Left ventricle myocardium inferior (tissue), 1 donor: ENCODE data around the gene PHLPP1. TPM values are rescaled to one million over a fixed set of nuclear protein-coding genes. Genes with fewer than 3 reads are reported as not detected.

Source experiments
- DNase-seq: peaks from one replicate; pipeline ENCODE4 v3.0.0-alpha.2; 2020
- H3K27ac ChIP-seq: fragments of 200-600 bp; replicated peaks from 2 replicates; pipeline ENCODE4 v1.8.0; 2021
- H3K27me3 ChIP-seq: fragments of 200-600 bp; 2 replicates; pipeline ENCODE4 v1.8.0; 2021; ENCODE audit warnings: low read depth
- H3K36me3 ChIP-seq: fragments of 200-600 bp; 2 replicates; pipeline ENCODE4 v1.8.0; 2021
- H3K4me1 ChIP-seq: fragments of 200-600 bp; 2 replicates; pipeline ENCODE4 v1.8.0; 2021
- H3K4me3 ChIP-seq: fragments of 200-600 bp; 2 replicates; pipeline ENCODE4 v1.8.0; 2021; ENCODE audit warnings: mild to moderate bottlenecking, moderate library complexity
- H3K9me3 ChIP-seq: fragments of 200-600 bp; replicated peaks from 2 replicates; pipeline ENCODE4 v1.8.0; 2021
- CTCF ChIP-seq: fragments of 200-600 bp; IDR thresholded peaks from 2 replicates; pipeline ENCODE4 v1.8.0; 2021; ENCODE audit warnings: antibody characterized with exemption, mild to moderate bottlenecking, borderline replicate concordance
- intact Hi-C: fragments of 100-400 bp; cut with micrococcal nuclease; formaldehyde crosslinking; loops from one replicate; pipeline ENCODE4 v1.11.0; 2022
- total RNA-seq: library from RNA; stranded (reverse); fragmentation: NEBNext Ultra II Directional; extraction: Animal tissue kit (Norgen Biotek cat#: 25700); gene quantifications from one replicate; pipeline ENCODE4 v1.2.1, GENCODE V29; 2021
- donor health status: DM: no; HTN: yes; CAD: no; lungs with severe emphysema.

PHLPP1 gene
- total RNA-seq, 1 donor from 2014 or later = 5.9 TPM

GRCh38 chr18:62990653-62991052 lies 275.3 kb downstream of the PHLPP1 start:
- H3K36me3 ChIP-seq = no peaks in the 10 kb centered on the region
- TF ChIP-seq CTCF = no peak
- intact Hi-C loops = no loop called here
- H3K4me3 ChIP-seq = no peak overlapping the region
- DNase-seq = no peak
- no peaks in the 10 kb centered on the region for H3K9me3 ChIP-seq
- no peaks in the 10 kb centered on the region for H3K4me1 ChIP-seq
- H3K27me3 ChIP-seq = peaks cover 31% of the 10 kb centered on the region
- no peak overlapping the region for H3K27ac ChIP-seq

GRCh38 chr18:62991389-62991788 lies 276.0 kb downstream of the PHLPP1 start:
- H3K36me3 ChIP-seq = no peaks in the 10 kb centered on the region
- H3K4me1 ChIP-seq = no peaks in the 10 kb centered on the region
- TF ChIP-seq CTCF = no peak
- peaks cover 31% of the 10 kb centered on the region for H3K27me3 ChIP-seq
- no peak for DNase-seq
- H3K9me3 ChIP-seq = no peaks in the 10 kb centered on the region
- intact Hi-C loops = no loop called here
- H3K27ac ChIP-seq = no peak overlapping the region
- no peak overlapping the region for H3K4me3 ChIP-seq

GRCh38 chr18:62991959-62992358 lies 276.6 kb downstream of the PHLPP1 start:
- no peaks in the 10 kb centered on the region for H3K9me3 ChIP-seq
- H3K27me3 ChIP-seq = peaks cover 31% of the 10 kb centered on the region
- no peak overlapping the region for H3K4me3 ChIP-seq
- H3K36me3 ChIP-seq = no peaks in the 10 kb centered on the region
- intact Hi-C loops = no loop called here
- DNase-seq = no peak
- H3K27ac ChIP-seq = no peak overlapping the region
- no peak for TF ChIP-seq CTCF
- H3K4me1 ChIP-seq = no peaks in the 10 kb centered on the region

GRCh38 chr18:62992877-62993365 lies 277.6 kb downstream of the PHLPP1 start:
- H3K9me3 ChIP-seq = no peaks in the 10 kb centered on the region
- no peak overlapping the region for H3K27ac ChIP-seq
- no peak for TF ChIP-seq CTCF
- H3K27me3 ChIP-seq = peaks cover 31% of the 10 kb centered on the region
- no peak for DNase-seq
- no peaks in the 10 kb centered on the region for H3K36me3 ChIP-seq
- no peaks in the 10 kb centered on the region for H3K4me1 ChIP-seq
- no peak overlapping the region for H3K4me3 ChIP-seq
- intact Hi-C loops = no loop called here

GRCh38 chr18:62996566-62996965 lies 281.2 kb downstream of the PHLPP1 start:
- Histone ChIP-seq H3K27ac (no peak overlapping the region), H3K36me3 (no peaks in the 10 kb centered on the region), H3K27me3 (peaks cover 24% of the 10 kb centered on the region), H3K4me1 (peaks cover 10% of the 10 kb centered on the region), H3K9me3 (no peaks in the 10 kb centered on the region), H3K4me3 (no peak overlapping the region)
- no peak for DNase-seq
- intact Hi-C loops = no loop called here
- TF ChIP-seq CTCF = no peak
